Measurements from ENCODE around the gene JMJD6. TPM values are rescaled to one million over a fixed set of nuclear protein-coding genes. Genes with fewer than 3 reads are reported as not detected.

The JMJD6 gene
- total RNA-seq, 1 donor from 2014 or later = 16.8 TPM

DNA sequence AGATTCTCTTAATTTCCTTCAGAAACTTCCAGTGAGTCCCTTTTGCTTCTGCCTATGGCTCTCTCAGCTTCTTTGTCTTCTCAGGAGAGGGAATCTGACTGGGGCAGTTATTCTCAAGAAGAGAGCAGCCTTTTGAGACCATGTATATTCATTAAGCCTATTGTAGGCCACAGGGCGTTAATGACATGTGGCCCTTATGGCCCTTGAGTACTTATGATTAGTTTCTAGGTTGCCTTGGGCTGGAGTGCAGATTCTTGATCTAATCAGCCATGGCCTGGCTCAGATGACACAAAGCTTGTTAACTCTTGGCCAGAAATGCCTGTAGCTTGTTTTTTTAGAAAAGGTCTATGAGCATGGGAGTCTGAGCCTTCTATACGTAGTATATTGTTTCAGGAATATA lies 28.9 kb upstream of the JMJD6 start:
- Mint-ChIP-seq H3K36me3 (ENCODE audit: unreplicated experiment) (peaks cover 22% of the 10 kb centered on the region), H3K27ac (ENCODE audit: unreplicated experiment) (no peak overlapping the region), H3K9me3 (ENCODE audit: unreplicated experiment) (no peaks in the 10 kb centered on the region), H3K4me3 (ENCODE audit: unreplicated experiment) (no peak overlapping the region), H3K27me3 (ENCODE audit: unreplicated experiment) (no peaks in the 10 kb centered on the region), H3K4me1 (ENCODE audit: unreplicated experiment) (peaks cover 7% of the 10 kb centered on the region)
- no peak for DNase-seq (ENCODE audit: extremely low spot score, unreplicated experiment)
- TF ChIP-seq, protein P1, sequence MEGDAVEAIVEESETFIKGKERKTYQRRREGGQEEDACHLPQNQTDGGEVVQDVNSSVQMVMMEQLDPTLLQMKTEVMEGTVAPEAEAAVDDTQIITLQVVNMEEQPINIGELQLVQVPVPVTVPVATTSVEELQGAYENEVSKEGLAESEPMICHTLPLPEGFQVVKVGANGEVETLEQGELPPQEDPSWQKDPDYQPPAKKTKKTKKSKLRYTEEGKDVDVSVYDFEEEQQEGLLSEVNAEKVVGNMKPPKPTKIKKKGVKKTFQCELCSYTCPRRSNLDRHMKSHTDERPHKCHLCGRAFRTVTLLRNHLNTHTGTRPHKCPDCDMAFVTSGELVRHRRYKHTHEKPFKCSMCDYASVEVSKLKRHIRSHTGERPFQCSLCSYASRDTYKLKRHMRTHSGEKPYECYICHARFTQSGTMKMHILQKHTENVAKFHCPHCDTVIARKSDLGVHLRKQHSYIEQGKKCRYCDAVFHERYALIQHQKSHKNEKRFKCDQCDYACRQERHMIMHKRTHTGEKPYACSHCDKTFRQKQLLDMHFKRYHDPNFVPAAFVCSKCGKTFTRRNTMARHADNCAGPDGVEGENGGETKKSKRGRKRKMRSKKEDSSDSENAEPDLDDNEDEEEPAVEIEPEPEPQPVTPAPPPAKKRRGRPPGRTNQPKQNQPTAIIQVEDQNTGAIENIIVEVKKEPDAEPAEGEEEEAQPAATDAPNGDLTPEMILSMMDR (IDR thresholded peaks at IDR 0.05) = no peak

DNA sequence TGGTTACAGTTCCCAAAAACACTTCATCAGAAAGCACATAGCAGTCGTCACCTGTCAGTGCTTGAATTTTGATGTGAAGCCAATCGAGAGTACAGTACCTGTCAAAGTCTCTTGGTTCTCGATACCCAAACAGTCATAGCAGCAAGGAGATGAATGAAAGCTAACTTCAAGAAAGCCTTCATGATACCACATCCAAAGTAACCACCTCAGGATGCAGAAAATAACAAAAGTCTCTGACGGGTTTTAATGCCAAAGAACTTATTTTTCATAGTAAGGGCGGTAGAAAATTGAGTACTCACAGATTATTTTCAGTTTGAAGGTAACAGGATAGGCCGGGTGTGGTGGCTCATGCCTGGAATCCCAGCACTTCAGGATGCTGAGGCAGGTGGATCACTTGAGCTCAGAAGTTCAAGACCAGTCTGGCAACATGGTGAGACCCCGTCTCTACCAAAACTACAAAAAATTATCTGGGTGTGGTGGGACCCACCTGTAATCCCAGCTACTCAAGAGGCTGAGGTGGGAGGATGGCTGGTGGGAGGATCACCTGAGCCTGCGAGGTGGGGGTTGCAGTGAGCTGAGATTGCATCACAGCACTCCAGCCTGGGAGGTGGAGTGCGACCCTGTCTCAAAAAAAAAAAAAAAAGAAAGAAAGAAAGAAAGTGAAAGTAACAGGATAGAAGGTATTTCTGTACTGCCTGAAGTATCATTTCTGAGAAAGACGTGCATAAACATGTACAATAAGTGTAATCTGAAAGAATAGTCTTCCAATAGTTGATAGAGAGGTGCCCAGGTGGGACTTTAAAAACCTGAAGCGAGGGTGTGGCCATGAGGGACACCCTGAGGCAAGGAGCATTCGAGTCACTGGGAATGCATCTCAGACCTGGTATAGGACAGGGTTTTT lies 26.9 kb upstream of the JMJD6 start:
- H3K9me3 Mint-ChIP-seq (ENCODE audit: unreplicated experiment) = no peaks in the 10 kb centered on the region
- H3K36me3 Mint-ChIP-seq (ENCODE audit: unreplicated experiment) = peaks cover 18% of the 10 kb centered on the region

DNA sequence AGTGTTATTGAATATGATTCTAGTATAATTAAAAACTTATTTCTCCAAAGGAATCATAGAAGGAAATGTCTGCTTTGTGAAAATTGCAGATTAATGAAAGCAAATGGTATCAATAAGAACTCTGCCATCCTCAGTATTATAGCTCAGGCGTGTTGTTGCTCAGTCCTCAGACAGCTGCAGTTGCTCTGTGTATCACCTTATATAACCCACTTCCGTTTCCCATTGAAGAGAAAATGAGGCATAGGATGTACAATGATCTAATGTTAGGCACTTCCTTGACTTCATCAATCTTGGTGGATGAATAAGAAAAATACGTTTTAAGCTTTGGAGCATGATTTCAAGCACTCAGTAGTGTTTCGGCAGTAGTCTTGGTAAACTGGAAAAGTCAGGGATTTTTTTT lies 25.6 kb upstream of the JMJD6 start:
- H3K9me3 Mint-ChIP-seq (ENCODE audit: unreplicated experiment) = no peaks in the 10 kb centered on the region
- H3K27ac Mint-ChIP-seq (ENCODE audit: unreplicated experiment) = no peak overlapping the region
- DNase-seq (ENCODE audit: extremely low spot score, unreplicated experiment) = no peak
- peaks cover 11% of the 10 kb centered on the region for H3K36me3 Mint-ChIP-seq (ENCODE audit: unreplicated experiment)
- H3K27me3 Mint-ChIP-seq (ENCODE audit: unreplicated experiment) = no peaks in the 10 kb centered on the region
- TF ChIP-seq, protein P1 (IDR thresholded peaks at IDR 0.05) = no peak
- H3K4me3 Mint-ChIP-seq (ENCODE audit: unreplicated experiment) = no peak overlapping the region
- peaks cover 7% of the 10 kb centered on the region for H3K4me1 Mint-ChIP-seq (ENCODE audit: unreplicated experiment)

More for the DNA sequence above, 26.9 kb upstream of the JMJD6 start:
- Mint-ChIP-seq H3K4me1 (ENCODE audit: unreplicated experiment) (peaks cover 7% of the 10 kb centered on the region), H3K4me3 (ENCODE audit: unreplicated experiment) (no peak overlapping the region), H3K27me3 (ENCODE audit: unreplicated experiment) (no peaks in the 10 kb centered on the region), H3K27ac (ENCODE audit: unreplicated experiment) (peak overlapping the region; percentile 63)
- no peak for DNase-seq (ENCODE audit: extremely low spot score, unreplicated experiment)
- TF ChIP-seq, protein P1 (IDR thresholded peaks at IDR 0.05) = no peak

DNA sequence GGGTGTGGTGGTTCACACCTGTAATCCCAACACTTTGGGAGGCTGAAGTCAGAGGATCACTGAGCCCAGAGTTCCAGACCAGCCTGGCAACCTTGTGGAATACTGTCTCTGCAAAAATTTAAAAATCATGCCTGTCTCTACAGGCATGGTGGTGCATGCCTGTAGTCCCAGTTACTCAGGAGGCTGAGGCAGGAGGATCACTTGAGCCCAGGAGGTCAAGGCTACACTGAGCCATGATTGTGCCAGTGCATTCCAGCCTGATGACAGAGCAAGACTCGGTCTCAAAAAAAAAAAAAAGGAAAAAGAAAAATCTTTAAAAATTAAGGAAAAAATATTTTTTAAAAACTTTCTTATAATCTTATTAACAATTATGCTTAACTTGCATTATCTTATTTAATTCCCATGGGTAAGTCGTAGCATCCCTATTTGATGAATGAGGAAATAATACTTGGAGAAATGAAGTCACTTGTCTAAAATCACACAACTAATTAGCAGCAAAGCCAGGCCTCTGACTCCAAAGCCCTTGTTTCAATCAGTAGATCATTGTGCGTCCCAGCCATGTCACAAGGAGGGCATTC lies 25.1 kb upstream of the JMJD6 start:
- TF ChIP-seq, protein P1 (IDR thresholded peaks at IDR 0.05) = no peak
- DNase-seq (ENCODE audit: extremely low spot score, unreplicated experiment) = no peak
- H3K27ac Mint-ChIP-seq (ENCODE audit: unreplicated experiment) = no peak overlapping the region
- H3K4me1 Mint-ChIP-seq (ENCODE audit: unreplicated experiment) = peaks cover 7% of the 10 kb centered on the region
- H3K9me3 Mint-ChIP-seq (ENCODE audit: unreplicated experiment) = no peaks in the 10 kb centered on the region
- no peak overlapping the region for H3K4me3 Mint-ChIP-seq (ENCODE audit: unreplicated experiment)
- no peaks in the 10 kb centered on the region for H3K27me3 Mint-ChIP-seq (ENCODE audit: unreplicated experiment)
- H3K36me3 Mint-ChIP-seq (ENCODE audit: unreplicated experiment) = peaks cover 10% of the 10 kb centered on the region

DNA sequence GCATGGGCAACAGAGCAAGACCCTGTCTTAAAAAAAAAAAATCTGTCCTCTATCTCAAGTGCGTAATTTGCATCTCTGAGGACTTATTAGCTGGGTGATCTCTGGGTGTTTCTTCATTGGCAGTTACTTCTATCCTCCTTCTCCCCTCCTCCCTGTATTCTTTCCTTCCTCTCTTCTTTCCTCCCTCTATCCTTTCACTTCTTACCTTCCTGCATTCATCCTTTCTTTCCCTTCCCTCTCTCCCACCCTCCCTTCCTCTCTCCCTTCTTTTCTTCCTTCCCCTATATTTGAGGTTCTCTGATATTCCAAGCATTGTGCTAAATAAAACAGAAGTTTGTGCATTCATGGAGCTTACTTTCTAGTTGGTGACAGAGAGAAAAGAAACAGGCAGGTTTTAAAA lies 22.3 kb upstream of the JMJD6 start:
- H3K27me3 Mint-ChIP-seq (ENCODE audit: unreplicated experiment) = no peaks in the 10 kb centered on the region
- TF ChIP-seq, protein P1 (IDR thresholded peaks at IDR 0.05) = no peak
- no peak for DNase-seq (ENCODE audit: extremely low spot score, unreplicated experiment)
- H3K4me3 Mint-ChIP-seq (ENCODE audit: unreplicated experiment) = no peak overlapping the region
- H3K9me3 Mint-ChIP-seq (ENCODE audit: unreplicated experiment) = no peaks in the 10 kb centered on the region
- peaks cover 6% of the 10 kb centered on the region for H3K4me1 Mint-ChIP-seq (ENCODE audit: unreplicated experiment)
- H3K36me3 Mint-ChIP-seq (ENCODE audit: unreplicated experiment) = peaks cover 29% of the 10 kb centered on the region
- no peak overlapping the region for H3K27ac Mint-ChIP-seq (ENCODE audit: unreplicated experiment)

Data from osteocyte (in vitro differentiated cells).